Ovary (tissue), 3 donors: ENCODE results near the gene ARPIN.

Experiments
- POLR2A ChIP-seq: fragments of 450-650 bp; IDR thresholded peaks from one replicate; pipeline ENCODE4 v1.6.1; 2017; ENCODE audit warnings: antibody characterized with exemption, mild to moderate bottlenecking, moderate library complexity
- TF ChIP-seq, protein P1 (sequence below), 3 donors: fragments of 450-650 bp in 2 of 3; fragments of 200-600 bp in 1 of 3; IDR thresholded peaks; one replicate each; pipeline versions ENCODE4 v1.5.1 to v1.8.0; 2016 to 2022; ENCODE audit warnings: antibody characterized with exemption in 3 of 3, mild to moderate bottlenecking in 1 of 3
- donor health status: DM: no; HTN: no; CAD: no.

DNA sequence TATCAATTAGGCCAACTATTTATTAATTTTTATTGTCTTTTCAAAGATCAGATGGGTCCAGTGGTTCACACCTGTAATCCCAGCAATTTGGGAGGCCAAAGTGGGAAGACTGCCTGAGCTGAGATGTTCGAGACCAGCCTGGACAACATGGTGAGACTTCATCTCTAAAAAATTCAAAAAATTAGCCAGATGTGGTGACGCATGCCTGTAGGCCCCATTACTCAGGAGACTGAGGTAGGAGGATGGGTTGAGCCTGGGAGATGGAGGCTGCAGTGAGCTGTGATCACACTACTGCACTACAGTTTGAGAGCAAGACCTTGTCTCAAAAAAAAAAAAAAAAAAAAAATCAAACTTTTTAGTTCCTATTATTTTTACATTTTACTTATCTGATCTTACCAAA, 27.1 kb downstream of the ARPIN start:
- no peak for TF ChIP-seq POLR2A
- TF ChIP-seq, protein P1, sequence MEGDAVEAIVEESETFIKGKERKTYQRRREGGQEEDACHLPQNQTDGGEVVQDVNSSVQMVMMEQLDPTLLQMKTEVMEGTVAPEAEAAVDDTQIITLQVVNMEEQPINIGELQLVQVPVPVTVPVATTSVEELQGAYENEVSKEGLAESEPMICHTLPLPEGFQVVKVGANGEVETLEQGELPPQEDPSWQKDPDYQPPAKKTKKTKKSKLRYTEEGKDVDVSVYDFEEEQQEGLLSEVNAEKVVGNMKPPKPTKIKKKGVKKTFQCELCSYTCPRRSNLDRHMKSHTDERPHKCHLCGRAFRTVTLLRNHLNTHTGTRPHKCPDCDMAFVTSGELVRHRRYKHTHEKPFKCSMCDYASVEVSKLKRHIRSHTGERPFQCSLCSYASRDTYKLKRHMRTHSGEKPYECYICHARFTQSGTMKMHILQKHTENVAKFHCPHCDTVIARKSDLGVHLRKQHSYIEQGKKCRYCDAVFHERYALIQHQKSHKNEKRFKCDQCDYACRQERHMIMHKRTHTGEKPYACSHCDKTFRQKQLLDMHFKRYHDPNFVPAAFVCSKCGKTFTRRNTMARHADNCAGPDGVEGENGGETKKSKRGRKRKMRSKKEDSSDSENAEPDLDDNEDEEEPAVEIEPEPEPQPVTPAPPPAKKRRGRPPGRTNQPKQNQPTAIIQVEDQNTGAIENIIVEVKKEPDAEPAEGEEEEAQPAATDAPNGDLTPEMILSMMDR (IDR thresholded peaks at IDR 0.05) = no peak
